Caki2 (cell line): ENCODE data around the gene CELF2. TPM values are rescaled to one million over a fixed set of nuclear protein-coding genes. Genes with fewer than 3 reads are reported as not detected.

ENCODE experiments used
- DNase-seq: peaks from one replicate; pipeline ENCODE4 v3.0.0-alpha.2; 2015; ENCODE audit warnings: low read depth
- in situ Hi-C: cut with HindIII; loops from 2 replicates; pipeline ENCODE4 v1.10.0; 2016; ENCODE audit warnings: low sequenced_read_pairs, low pct_unique_long_range_greater_than_20kb, mixed read lengths
- total RNA-seq: library from RNA; depleted of rRNA; stranded (reverse); fragments of >200 nt; shearing (Covaris generic); gene quantifications from 2 replicates; pipeline ENCODE4 v1.2.3, GENCODE V29; 2014; ENCODE audit warnings: low replicate concordance

Gene CELF2
- total RNA-seq, 1 experiment from 2014 or later: 0.10 TPM

- in situ Hi-C loops: no loop called here
These were observed 361.2 kb downstream of the CELF2 start for GRCh38 chr10:11378835-11379234.

GRCh38 chr10:11379771-11380170, 362.1 kb downstream of the CELF2 start:
- in situ Hi-C loops: no loop called here
- DNase-seq: no peak

More at GRCh38 chr10:11378835-11379234, 361.2 kb downstream of the CELF2 start:
- DNase-seq: no peak

GRCh38 chr10:11381023-11381422, 363.4 kb downstream of the CELF2 start:
- no peak for DNase-seq
- in situ Hi-C loops: no loop called here

GRCh38 chr10:11381511-11381910, 363.8 kb downstream of the CELF2 start:
- in situ Hi-C loops: no loop called here
- no peak for DNase-seq

GRCh38 chr10:11382187-11382586, 364.5 kb downstream of the CELF2 start:
- DNase-seq: no peak
- in situ Hi-C loops: no loop called here

- in situ Hi-C loops: no loop called here
These were observed 368.4 kb downstream of the CELF2 start for GRCh38 chr10:11386044-11386443.

More at GRCh38 chr10:11386044-11386443, 368.4 kb downstream of the CELF2 start:
- no peak for DNase-seq
